22Rv1 (cell line): Measurements from ENCODE around the gene GLI2.

Experiments used
- CTCF ChIP-seq: fragments of 450-650 bp; IDR thresholded peaks from 2 replicates; pipeline ENCODE4 v1.5.1; 2017; ENCODE audit warnings: mild to moderate bottlenecking
- ZFX ChIP-seq: fragments of 450-650 bp; IDR thresholded peaks from 2 replicates; pipeline ENCODE4 v1.6.1; 2017; ENCODE audit warnings: antibody characterized with exemption, borderline replicate concordance

- TF ChIP-seq CTCF (no peak), ZFX (no peak)
These were observed 35.0 kb downstream of the GLI2 start for GRCh38 chr2:120770641-120771040.
